GM18951 (cell line): Measurements from ENCODE around the gene GPR22.

ENCODE experiments used
- POLR2A ChIP-seq: IDR thresholded peaks from 4 replicates; pipeline ENCODE4 v1.6.1; 2011; ENCODE audit warnings: mild to moderate bottlenecking; ENCODE audit not compliant: insufficient read length, insufficient read depth; ENCODE audit errors: extremely low read depth
- in situ Hi-C: fragments of 300-500 bp; cut with MboI; formaldehyde crosslinking; loops from one replicate; pipeline ENCODE4 v1.12.0; 2022; ENCODE audit warnings: low sequenced_read_pairs, mixed read lengths, inconsistent platforms; ENCODE audit not compliant: unreplicated experiment

The GPR22 gene

GRCh38 chr7:107469929-107470328 is at the start of gene GPR22:
Gene GPR22, plus strand, starts transcription at chr7:107470057. Its CDS starts 4,004 bp downstream, at chr7:107474061.
- TF ChIP-seq POLR2A: no peak
- in situ Hi-C loops: no loop called here

- in situ Hi-C loops: no loop called here
- TF ChIP-seq POLR2A: no peak
These were observed 42.4 kb upstream of the GPR22 start for GRCh38 chr7:107427462-107427861.

- TF ChIP-seq POLR2A: no peak
- in situ Hi-C loops: no loop called here
These were observed 41.2 kb upstream of the GPR22 start for GRCh38 chr7:107428642-107429041.

- TF ChIP-seq POLR2A: no peak
- in situ Hi-C loops: no loop called here
These were observed 39.8 kb upstream of the GPR22 start for GRCh38 chr7:107430057-107430456.

GRCh38 chr7:107432261-107432660 is 37.6 kb upstream of the GPR22 start:
- in situ Hi-C loops: no loop called here
- no peak for TF ChIP-seq POLR2A

GRCh38 chr7:107435749-107436148 is 34.1 kb upstream of the GPR22 start:
- no peak for TF ChIP-seq POLR2A
- in situ Hi-C loops: no loop called here

GRCh38 chr7:107439025-107439424 is 30.8 kb upstream of the GPR22 start:
- in situ Hi-C loops: no loop called here
- no peak for TF ChIP-seq POLR2A

GRCh38 chr7:107441581-107442422 is 28.1 kb upstream of the GPR22 start:
- TF ChIP-seq POLR2A: no peak
- in situ Hi-C loops: no loop called here

- TF ChIP-seq POLR2A: no peak
- in situ Hi-C loops: no loop called here
These were observed 27.2 kb upstream of the GPR22 start for GRCh38 chr7:107442678-107443077.

- TF ChIP-seq POLR2A: no peak
- in situ Hi-C loops: no loop called here
These were observed 23.3 kb upstream of the GPR22 start for GRCh38 chr7:107446531-107446930.

- TF ChIP-seq POLR2A: no peak
- in situ Hi-C loops: no loop called here
These were observed 22.9 kb upstream of the GPR22 start for GRCh38 chr7:107446988-107447387.

- no peak for TF ChIP-seq POLR2A
- in situ Hi-C loops: loop anchor here (10.0 kb wide), 1 partner anchor 274 kb away; no protein-coding TSS in a partner anchor
These were observed 18.9 kb upstream of the GPR22 start for GRCh38 chr7:107450970-107451369.

GRCh38 chr7:107453388-107453787 is 16.5 kb upstream of the GPR22 start:
- in situ Hi-C loops: loop anchor here (10.0 kb wide), 1 partner anchor 271 kb away; no protein-coding TSS in a partner anchor
- no peak for TF ChIP-seq POLR2A

GRCh38 chr7:107461938-107462533 is 7.8 kb upstream of the GPR22 start:
- in situ Hi-C loops: no loop called here
- TF ChIP-seq POLR2A: no peak
